Stimulated activated effector memory CD8-positive, alpha-beta T cell treated with anti-CD3 and anti-CD28 coated beads, Interleukin-12 subunit alpha, Interleukin-12 subunit beta, amount 100 ng/mL, for 72 hours (primary cell): ENCODE results near the gene DUS1L.

Experiments
- ATAC-seq: fragments of 150-1000 bp; cut with Tn5 transposase; 2 replicates; pipeline ENCODE4 v1.10.0; 2021
- DNase-seq, 2 donors: peaks; one replicate each; pipeline ENCODE4 v3.0.0; 2021 to 2022; ENCODE audit warnings: low spot score in 2 of 2
- H3K27ac Mint-ChIP-seq: one replicate; pipeline ENCODE4 v1.8.0; 2022; ENCODE audit warnings: mild to moderate bottlenecking, mixed read lengths
- H3K36me3 Mint-ChIP-seq: one replicate; pipeline ENCODE4 v1.8.0; 2022; ENCODE audit warnings: mild to moderate bottlenecking, mixed read lengths
- H3K4me1 Mint-ChIP-seq: one replicate; pipeline ENCODE4 v1.8.0; 2022; ENCODE audit warnings: mixed read lengths
- H3K4me3 Mint-ChIP-seq: one replicate; pipeline ENCODE4 v1.8.0; 2022; ENCODE audit warnings: mild to moderate bottlenecking, mixed read lengths
- H3K9me3 Mint-ChIP-seq: one replicate; pipeline ENCODE4 v1.8.0; 2022; ENCODE audit warnings: mixed read lengths

DUS1L gene

DNA sequence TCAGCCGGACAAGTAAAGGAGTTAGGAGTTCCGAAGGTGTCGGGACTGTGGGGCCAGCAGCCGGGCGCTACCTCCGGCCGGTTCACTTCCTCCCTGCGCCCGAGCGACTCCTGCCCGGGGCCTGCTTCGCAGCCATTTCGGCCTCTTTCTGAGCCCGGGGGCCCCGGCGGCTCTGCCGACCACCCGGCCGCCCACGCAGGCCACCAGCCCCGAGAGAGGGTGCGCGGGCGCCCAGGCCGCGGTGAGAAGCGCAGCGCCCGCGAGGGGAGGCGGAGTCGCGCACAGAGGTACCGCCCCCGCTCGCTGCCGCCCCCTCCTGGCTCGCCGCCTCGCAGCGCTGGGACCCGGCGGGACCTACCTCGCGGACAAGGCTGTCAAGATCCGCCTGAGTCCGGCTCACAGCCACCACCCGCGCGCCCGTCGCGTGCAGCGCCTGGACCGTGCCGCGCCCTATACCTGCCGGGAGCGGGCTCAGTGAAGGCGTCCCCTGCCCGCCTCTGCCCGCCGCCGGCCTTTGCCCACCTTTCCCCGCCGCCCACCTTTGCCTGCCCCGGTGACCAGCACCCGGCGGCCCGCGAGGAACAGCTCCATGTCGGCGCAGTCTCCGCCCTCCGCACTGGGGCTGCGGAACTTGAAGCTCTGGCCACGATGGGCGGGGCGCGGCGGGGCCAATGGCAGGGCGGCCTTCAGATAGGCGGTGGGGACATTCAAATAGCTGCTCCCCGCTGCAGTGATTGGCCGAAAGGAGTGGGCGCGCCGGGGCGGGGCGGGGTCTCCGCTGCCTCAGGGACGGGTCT lies 28.3 kb downstream of the DUS1L start, which contains the start of gene DCXR:
DCXR (minus strand) TSS at position 606 of the 797 bp plus-strand sequence; CDS start at position 591, 15 bp downstream.
- Mint-ChIP-seq H3K4me1 (peaks cover 16% of the 10 kb centered on the region), H3K9me3 (no peaks in the 10 kb centered on the region), H3K4me3 (peak within 1 kb of the TSS; percentile 84), H3K36me3 (peaks cover 7% of the 10 kb centered on the region), H3K27ac (peak within 1 kb of the TSS; percentile 89)
- peak; percentile 95 to 98 for DNase-seq
- peak; percentile 96 for ATAC-seq

DNA sequence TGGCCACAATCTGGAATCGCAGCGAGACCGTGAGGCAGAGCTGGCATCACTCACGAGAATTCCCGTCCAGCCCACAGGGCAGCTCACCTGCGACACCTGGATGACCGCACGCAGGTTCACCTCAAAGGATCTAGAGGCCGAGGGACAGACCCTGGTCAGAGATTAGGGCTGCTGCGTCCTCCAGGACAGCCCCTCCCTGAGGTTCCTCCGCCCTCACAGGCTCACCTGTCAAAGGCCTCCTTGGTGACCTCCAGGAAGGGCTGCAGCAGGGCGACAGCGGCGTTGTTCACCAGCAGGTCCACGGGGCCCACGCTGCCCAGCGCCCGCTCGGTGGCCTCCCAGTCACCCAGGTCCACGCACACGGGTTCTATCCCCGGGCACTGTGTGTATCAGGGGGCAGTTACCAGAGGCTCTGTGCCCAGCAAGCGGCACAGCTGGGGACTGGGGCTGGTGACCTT lies 28.9 kb downstream of the DUS1L start:
- Mint-ChIP-seq H3K4me1 (peaks cover 16% of the 10 kb centered on the region), H3K36me3 (peaks cover 7% of the 10 kb centered on the region), H3K27ac (no peak overlapping the region)

DNA sequence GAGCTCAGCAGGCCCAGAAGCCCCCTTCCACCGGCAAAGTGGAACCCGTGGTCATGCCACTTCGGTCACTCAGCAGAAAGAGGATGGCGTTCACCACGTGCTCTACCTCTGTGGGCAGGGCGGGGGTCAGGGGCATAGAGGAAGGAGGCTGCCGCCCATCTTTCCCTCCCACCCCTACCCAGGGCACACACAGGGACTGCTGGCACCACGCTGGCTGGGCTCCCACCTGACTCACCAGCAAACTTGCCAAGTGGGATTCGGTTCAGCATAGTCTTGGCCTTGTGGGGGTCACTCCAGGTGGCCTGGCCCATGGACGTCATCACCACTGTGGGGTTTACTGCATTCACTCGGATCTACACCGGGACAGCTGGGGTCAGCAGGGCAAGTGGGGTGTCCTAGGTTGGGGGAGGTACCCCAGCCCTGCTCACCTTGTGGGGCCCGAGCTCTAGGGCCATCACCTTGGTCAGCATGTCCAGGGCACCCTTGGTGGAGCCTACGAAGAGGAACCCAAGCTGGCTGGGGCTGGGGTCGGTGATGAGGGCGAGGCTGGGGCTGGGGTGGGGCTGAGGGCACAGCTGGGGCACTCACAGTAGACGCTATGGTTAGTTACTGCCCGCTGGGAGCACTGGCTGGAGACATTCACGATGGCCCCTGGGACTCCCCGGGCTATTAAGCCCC lies 29.5 kb downstream of the DUS1L start:
- H3K27ac Mint-ChIP-seq = no peak overlapping the region
- H3K9me3 Mint-ChIP-seq = no peaks in the 10 kb centered on the region
- DNase-seq = no peak
- ATAC-seq = no peak
- peaks cover 7% of the 10 kb centered on the region for H3K36me3 Mint-ChIP-seq
- peak overlapping the region; percentile 84 for H3K4me3 Mint-ChIP-seq
- H3K4me1 Mint-ChIP-seq = peaks cover 16% of the 10 kb centered on the region

More for the DNA sequence above, 28.9 kb downstream of the DUS1L start:
- no peaks in the 10 kb centered on the region for H3K9me3 Mint-ChIP-seq
- no peak for DNase-seq
- peak overlapping the region; percentile 84 for H3K4me3 Mint-ChIP-seq
- no peak for ATAC-seq

DNA sequence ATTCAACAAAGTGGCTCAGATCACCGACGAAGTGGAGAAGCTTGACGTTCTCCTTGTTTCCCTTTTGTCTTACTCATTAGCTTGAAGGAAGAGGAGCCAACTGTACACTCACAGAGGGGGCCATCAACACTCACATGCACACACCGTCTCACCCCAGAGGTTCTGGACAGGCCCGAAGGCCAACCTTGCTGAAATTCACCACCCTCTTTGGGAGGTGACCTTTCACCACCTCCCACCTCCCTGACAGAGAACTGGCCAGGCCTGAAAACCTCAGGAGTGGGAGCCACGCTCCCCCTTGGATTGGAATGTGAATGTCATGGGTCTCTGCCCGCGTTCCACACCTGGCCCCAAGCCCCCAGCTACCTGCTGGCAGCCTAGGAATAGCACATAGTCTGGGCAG lies 30.1 kb downstream of the DUS1L start:
- no peak for DNase-seq
- peak overlapping the region; percentile 84 for H3K4me3 Mint-ChIP-seq
- peaks cover 19% of the 10 kb centered on the region for H3K4me1 Mint-ChIP-seq
- H3K27ac Mint-ChIP-seq = no peak overlapping the region
- no peak for ATAC-seq
- H3K9me3 Mint-ChIP-seq = no peaks in the 10 kb centered on the region
- H3K36me3 Mint-ChIP-seq = peaks cover 7% of the 10 kb centered on the region

DNA sequence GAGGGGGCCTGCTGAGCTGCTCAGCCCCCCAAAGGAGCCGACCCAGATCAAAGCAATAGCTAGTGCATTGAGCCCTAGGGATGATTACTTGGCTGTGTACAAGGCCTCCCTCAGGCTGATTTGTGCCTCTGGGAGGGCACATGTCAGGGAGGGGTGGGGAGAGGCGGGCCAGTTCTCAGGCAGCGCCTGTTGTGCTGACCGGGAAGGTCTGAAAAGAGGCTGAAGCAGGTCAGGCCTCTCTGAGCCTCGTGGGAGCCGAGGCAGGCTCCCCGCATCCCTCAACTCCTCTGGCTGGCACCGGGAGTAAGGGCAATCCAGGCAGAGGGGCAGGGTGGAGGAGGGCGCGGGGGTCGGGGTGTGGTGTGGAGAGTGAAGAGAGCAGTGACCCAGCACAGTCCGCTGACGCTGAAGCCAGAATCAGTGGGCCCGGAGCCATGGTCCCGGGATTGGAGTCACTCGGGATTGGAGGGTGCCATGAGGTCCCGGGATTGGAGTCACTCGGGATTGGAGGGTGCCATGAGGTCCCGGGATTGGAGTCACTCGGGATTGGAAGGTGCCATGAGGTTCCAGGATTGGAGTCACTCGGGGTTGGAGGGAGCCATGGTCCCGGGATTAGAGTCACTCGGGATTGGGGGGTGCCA lies 31.1 kb downstream of the DUS1L start:
- peaks cover 13% of the 10 kb centered on the region for H3K36me3 Mint-ChIP-seq
- H3K9me3 Mint-ChIP-seq = no peaks in the 10 kb centered on the region
- no peak for DNase-seq
- ATAC-seq = no peak
- H3K4me3 Mint-ChIP-seq = no peak overlapping the region
- peaks cover 26% of the 10 kb centered on the region for H3K4me1 Mint-ChIP-seq
- no peak overlapping the region for H3K27ac Mint-ChIP-seq

DNA sequence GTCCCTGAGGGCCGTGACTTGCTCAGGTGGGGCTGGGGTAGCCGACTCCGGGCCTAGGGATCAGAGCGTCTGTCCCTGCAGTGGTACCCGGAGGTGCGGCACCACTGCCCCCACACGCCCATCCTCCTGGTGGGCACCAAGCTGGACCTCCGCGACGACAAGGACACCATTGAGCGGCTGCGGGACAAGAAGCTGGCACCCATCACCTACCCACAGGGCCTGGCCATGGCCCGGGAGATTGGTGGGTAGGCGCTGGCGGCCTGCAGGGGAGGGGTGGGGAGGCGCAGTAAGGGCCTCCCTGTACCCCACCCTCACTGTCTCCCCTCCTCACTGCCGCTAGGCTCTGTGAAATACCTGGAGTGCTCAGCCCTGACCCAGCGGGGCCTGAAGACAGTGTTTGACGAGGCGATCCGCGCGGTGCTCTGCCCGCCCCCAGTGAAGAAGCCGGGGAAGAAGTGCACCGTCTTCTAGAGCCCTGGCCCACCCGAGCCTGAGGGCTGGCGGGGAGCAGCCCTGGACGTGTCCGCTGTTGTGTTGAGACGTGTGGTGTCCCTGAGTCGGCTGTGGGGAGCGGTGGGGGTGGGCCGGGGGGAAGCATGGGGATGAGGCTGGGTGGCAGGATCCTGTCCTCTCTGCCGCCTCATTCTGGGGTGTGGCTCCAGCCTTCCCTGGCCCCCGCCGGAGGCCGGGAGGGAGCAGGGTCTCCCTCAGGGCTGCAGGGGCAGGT lies 32.1 kb downstream of the DUS1L start:
- Mint-ChIP-seq H3K4me1 (peaks cover 20% of the 10 kb centered on the region), H3K9me3 (no peaks in the 10 kb centered on the region), H3K4me3 (no peak overlapping the region), H3K27ac (no peak overlapping the region), H3K36me3 (peaks cover 17% of the 10 kb centered on the region)
- DNase-seq (no peak), ATAC-seq (no peak)

DNA sequence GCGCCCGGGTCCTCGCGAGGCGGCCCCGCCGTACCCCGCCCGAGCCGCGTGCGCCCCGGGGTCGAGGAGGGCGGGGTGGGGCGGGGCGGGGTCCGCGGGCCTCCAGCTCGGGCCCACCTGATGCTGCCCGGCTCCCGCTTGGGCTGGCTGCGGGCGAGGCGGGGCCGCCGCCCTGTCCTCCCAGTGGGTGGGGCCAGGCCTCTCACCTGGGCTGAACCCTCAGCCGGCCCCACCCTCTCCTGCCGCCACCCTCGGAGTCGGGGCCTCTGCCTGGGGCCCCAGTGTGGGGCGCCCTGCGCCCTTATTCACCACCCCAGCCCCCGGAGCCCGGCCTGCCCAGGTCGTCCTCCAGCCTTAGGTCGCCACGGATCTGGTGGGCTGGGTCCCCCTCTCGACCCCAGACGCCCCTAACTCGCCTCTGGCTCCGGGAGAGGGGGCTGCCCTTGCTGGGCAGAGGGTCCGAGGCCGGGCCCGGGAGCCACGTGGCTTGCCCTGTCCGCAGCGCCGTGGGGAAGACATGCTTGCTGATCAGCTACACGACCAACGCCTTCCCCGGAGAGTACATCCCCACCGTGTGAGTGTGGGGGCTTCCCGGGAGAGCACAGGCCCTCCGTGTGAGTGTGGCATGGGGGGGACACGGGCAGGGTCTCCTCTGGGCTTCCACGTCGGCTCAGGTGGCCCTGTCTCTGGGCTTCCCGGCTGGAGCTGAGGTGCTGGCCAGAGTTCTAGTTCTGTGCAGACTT lies 33.5 kb downstream of the DUS1L start:
- peak overlapping the region; percentile 41 for H3K4me3 Mint-ChIP-seq
- H3K4me1 Mint-ChIP-seq = peaks cover 19% of the 10 kb centered on the region
- DNase-seq = no peak
- peak; percentile 48 for ATAC-seq
- H3K27ac Mint-ChIP-seq = no peak overlapping the region
- H3K36me3 Mint-ChIP-seq = peaks cover 24% of the 10 kb centered on the region
- no peaks in the 10 kb centered on the region for H3K9me3 Mint-ChIP-seq

DNA sequence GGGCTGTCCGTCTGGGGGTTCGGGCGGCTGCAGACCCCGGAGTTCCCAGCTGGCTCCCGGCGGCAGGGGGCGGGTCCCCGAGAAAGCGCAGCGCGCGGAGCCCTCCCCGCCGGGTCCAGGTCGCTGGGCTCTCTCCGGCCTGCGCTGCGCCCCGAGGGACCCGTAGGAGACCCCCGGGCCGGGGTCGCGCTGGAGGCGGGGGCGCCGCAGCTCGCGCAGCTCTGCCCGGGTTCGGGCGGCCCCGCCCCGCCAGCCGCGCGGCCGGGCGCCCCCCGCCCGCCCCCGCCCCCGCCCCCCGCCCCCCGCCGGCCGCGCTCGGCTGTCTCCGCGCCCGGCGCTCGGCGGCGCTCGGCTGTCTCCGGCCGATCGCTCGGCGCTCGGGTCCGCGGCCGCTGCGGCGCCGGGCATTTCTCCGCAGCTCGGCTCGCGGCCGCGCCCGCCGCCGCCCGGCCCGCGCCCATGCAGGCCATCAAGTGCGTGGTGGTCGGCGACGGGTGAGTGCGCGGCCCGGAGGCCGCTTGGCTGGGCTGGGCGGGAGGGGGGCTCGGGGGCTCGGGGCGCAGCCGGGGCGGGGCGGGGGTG lies 34.2 kb downstream of the DUS1L start, which contains the start of gene RAC3:
RAC3 (plus strand) TSS at position 376 of the 582 bp plus-strand sequence; CDS start at position 460, 84 bp downstream.
- Mint-ChIP-seq H3K27ac (no peak within 1 kb of the TSS), H3K9me3 (no peaks in the 10 kb centered on the region), H3K4me3 (peak within 1 kb of the TSS; percentile 78), H3K4me1 (peaks cover 20% of the 10 kb centered on the region), H3K36me3 (peaks cover 24% of the 10 kb centered on the region)
- no peak for DNase-seq
- ATAC-seq = peak; percentile 33

DNA sequence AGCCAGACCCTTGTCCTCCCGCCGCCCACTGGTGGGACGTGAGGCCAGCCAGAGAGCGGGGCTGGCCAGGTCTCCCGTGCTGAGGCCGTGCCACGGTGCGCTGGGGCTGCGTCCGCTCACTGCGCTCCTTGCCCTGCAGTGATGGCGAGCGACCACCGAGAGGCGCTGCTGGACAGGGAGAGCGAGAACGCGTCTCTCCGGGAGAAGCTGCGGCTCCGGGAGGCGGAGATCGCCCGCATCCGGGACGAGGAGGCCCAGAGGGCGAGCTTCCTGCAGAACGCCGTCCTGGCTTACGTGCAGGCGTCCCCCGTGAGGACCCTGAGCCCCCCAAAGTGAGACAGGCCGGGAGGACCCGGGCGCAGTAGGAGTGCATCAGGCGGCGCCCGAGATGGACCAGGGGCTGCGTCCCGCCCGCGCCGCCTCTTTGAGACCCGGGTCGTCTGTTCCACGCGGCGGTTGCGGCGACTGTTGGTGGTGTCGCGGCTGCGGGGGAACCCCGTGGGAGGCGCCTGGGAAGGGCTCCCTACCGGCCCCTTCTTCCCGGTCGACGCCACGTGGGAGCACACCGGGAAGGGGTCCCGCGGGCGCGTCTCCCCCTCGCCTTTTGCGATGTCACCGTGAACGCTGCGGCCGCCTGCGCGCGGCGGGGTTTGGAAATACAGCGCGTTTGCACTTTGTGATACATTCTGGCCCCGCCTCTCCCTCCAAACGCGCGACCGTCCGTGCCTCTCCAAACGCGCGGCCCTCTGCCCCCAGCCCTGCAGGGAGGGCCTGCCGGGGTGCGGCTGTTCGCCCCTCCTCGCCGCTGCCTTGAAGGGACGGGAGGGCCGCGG lies 34.9 kb downstream of the DUS1L start:
- Mint-ChIP-seq H3K4me3 (peak overlapping the region; percentile 78), H3K36me3 (peaks cover 24% of the 10 kb centered on the region), H3K27ac (no peak overlapping the region), H3K9me3 (no peaks in the 10 kb centered on the region), H3K4me1 (peaks cover 20% of the 10 kb centered on the region)
- DNase-seq (peak; percentile 87 to 94), ATAC-seq (peak; percentile 76)

DNA sequence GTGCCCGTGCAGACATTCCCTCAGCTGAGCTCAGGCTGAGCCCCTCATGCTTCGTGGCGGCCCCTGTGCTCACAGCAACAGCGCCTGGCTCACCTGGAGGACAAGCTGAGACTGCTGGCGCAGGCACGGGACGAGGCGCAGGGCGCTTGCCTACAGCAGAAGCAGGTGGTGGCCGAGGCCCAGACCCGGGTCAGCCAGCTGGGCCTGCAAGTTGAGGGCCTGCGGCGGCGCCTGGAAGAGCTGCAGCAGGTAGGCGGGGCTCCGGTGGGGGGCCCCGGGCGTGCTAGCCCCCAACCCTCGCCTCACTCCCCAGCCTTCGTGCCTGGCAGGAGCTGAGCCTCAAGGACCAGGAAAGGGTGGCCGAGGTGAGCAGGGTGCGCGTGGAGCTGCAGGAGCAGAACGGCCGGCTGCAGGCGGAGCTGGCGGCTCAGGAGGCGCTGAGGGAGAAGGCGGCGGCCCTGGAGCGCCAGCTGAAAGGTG lies 35.6 kb downstream of the DUS1L start:
- no peak overlapping the region for H3K27ac Mint-ChIP-seq
- no peaks in the 10 kb centered on the region for H3K9me3 Mint-ChIP-seq
- ATAC-seq (no peak), DNase-seq (no peak)
- peaks cover 20% of the 10 kb centered on the region for H3K4me1 Mint-ChIP-seq
- H3K36me3 Mint-ChIP-seq = peaks cover 21% of the 10 kb centered on the region
- H3K4me3 Mint-ChIP-seq = peak overlapping the region; percentile 78

DNA sequence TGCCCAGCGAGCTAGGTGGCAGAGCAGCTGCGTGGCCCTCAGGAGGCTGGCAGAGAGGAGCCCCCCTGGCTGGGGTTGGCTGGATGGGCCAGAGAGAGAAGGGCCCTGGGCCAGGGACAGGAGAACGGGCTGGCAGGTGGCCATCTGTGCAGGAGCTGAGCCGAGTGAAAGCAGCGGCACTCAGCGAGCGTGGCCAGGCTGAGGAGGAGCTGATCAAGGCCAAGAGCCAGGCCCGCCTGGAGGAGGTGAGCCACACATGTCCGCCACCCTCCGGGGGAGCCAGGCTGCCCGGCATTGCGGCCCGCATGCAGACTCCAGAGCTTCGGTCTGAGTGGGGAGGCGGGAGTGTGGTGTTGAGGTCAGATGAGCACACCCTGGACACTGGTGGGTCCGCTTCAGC lies 36.2 kb downstream of the DUS1L start:
- peak overlapping the region; percentile 78 for H3K4me3 Mint-ChIP-seq
- H3K27ac Mint-ChIP-seq = no peak overlapping the region
- no peaks in the 10 kb centered on the region for H3K9me3 Mint-ChIP-seq
- peaks cover 21% of the 10 kb centered on the region for H3K4me1 Mint-ChIP-seq
- ATAC-seq = no peak
- no peak for DNase-seq
- peaks cover 17% of the 10 kb centered on the region for H3K36me3 Mint-ChIP-seq

DNA sequence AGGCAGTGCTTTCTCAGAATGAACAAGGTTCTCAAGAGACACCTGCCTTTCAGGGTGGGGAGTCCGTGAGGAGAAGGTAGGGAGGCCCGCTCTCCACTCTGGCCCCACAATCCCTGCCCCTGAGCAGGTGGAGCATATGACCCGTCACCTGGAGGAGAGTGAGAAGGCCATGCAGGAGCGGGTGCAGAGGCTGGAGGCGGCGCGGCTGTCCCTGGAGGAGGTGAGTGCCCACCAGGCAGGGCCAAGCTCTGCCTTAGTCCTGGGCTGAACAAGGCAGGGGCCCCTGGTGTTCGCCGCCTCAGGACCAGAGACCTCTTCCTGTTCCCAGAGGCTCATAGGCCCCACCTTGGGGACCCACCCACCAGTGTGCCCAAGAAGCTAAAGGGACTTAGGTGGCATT lies 36.6 kb downstream of the DUS1L start:
- H3K4me1 Mint-ChIP-seq = peaks cover 25% of the 10 kb centered on the region
- H3K36me3 Mint-ChIP-seq = peaks cover 17% of the 10 kb centered on the region
- DNase-seq (no peak), ATAC-seq (no peak)
- peak overlapping the region; percentile 78 for H3K4me3 Mint-ChIP-seq
- no peak overlapping the region for H3K27ac Mint-ChIP-seq
- no peaks in the 10 kb centered on the region for H3K9me3 Mint-ChIP-seq

DNA sequence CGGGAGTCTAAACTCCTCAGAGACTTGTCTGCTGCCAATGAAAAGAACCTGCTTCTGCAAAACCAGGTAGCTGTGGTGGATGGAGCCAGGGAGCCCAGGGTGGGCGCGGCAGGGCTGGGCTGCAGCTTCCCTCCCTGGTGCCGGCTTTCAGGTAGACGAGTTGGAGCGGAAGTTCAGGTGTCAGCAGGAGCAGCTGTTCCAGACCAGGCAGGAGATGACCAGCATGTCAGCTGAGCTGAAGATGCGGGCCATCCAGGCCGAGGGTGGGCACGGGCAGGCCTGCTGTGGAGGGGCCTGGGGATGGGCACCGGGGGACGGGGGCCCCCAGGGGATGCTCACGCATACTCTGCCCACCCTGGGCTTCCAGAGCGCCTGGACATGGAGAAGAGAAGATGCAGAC lies 37.4 kb downstream of the DUS1L start:
- H3K36me3 Mint-ChIP-seq = peaks cover 17% of the 10 kb centered on the region
- ATAC-seq (no peak), DNase-seq (no peak)
- peaks cover 28% of the 10 kb centered on the region for H3K4me1 Mint-ChIP-seq
- no peak overlapping the region for H3K4me3 Mint-ChIP-seq
- no peaks in the 10 kb centered on the region for H3K9me3 Mint-ChIP-seq
- H3K27ac Mint-ChIP-seq = no peak overlapping the region
